GM18505 (cell line): Measurements from ENCODE around the gene WNT2B.
"Not testable (repeated sequence)": the region's sequence is repeated elsewhere in the genome, so short reads cannot be mapped to it uniquely, and the experiment has no call there.

Experiments
- ATAC-seq: cut with Tn5 transposase; IDR thresholded peaks from one replicate; pipeline ENCODE4 v1.9.1; 2021; ENCODE audit not compliant: unreplicated experiment
- POLR2A ChIP-seq: IDR thresholded peaks from 4 replicates; pipeline ENCODE4 v1.6.1; 2011; ENCODE audit warnings: borderline replicate concordance; ENCODE audit not compliant: insufficient read depth, insufficient read length; ENCODE audit errors: extremely low read depth

Gene WNT2B

DNA sequence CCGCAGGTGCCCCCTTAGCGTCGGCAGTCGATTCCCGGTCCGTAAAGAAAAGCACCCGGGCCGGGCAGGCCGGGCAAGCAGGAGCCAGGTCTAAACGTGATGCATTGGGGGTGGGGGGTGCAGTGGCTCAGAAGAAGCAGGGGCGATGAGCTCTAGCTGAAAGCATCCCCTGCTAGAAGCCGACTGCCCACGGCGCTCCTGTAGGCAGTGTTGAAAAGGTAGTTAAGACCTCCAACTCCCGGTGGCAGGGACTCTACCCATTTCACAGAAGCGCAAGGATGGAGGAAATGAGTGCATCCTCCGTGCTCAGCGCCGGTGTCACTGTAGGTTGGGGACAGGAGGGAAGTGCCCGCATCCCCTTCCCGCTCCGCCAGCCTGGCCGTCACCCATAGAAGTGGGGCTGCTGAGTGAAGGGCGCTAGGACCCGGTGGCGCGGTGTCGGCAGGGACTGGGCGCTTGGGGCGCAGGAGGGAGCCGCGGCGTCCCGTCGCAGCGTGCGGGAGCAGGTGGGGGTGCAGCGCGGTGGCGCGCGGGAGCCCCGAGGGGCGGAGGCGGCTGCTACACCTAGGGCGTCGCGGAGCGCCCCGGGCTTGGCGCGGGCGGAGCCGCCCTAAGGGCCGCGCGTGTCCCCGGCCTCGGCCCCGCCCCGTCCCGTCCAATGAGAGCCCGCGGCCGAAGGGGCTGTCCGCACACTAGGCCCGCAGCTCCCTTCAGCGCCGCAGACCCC is at the start of gene WNT2B:
WNT2B (plus strand) TSS at position 688 of the 727 bp plus-strand sequence. CDS start 298 bp downstream, outside the sequence.
- ATAC-seq = no peak
- no peak for TF ChIP-seq POLR2A

- no peak for ATAC-seq
- no peak for TF ChIP-seq POLR2A
Observed at GRCh38 chr1:112460615-112461014, 48.1 kb upstream of the WNT2B start.

GRCh38 chr1:112461200-112461871 is 47.4 kb upstream of the WNT2B start:
- no peak for TF ChIP-seq POLR2A
- no peak for ATAC-seq

DNA sequence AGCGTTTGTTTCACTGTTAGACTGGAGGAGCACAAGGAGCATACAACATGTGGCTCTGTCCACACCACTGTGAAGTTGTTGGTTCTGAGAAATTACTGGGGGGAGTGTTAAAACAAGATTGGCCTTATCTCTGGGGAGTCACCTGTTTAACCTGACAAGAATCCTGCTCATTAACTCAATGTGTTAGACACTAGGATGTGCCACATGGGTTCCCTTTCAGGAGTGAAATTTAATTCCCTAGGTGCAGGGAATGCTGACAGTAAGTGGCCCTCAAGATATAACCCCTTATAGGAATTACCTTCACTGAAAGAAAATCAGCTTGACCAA is 45.8 kb upstream of the WNT2B start:
- ATAC-seq = no peak

GRCh38 chr1:112464501-112464900 is 44.3 kb upstream of the WNT2B start:
- TF ChIP-seq POLR2A = no peak
- no peak for ATAC-seq

More for the DNA sequence above, 45.8 kb upstream of the WNT2B start:
- no peak for TF ChIP-seq POLR2A

DNA sequence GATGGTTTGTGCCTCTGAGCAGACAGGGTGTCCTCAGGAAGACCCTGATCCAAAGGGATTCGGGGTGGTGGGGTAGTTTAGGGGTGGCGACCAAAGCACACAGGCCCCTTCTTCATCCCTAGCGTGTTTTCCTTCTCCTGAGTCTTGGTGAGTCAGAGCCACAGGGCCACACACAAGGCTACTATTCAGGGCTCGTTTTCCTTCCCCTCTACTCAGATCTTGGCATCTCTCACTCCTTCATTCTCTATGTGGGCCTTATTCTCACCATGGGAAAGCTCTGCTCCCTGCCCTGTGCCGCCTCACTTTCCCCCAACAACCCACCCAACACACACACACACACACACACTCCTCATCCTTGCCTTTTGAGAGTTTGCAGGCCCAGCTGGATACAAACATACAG is 43.6 kb upstream of the WNT2B start:
- no peak for ATAC-seq

DNA sequence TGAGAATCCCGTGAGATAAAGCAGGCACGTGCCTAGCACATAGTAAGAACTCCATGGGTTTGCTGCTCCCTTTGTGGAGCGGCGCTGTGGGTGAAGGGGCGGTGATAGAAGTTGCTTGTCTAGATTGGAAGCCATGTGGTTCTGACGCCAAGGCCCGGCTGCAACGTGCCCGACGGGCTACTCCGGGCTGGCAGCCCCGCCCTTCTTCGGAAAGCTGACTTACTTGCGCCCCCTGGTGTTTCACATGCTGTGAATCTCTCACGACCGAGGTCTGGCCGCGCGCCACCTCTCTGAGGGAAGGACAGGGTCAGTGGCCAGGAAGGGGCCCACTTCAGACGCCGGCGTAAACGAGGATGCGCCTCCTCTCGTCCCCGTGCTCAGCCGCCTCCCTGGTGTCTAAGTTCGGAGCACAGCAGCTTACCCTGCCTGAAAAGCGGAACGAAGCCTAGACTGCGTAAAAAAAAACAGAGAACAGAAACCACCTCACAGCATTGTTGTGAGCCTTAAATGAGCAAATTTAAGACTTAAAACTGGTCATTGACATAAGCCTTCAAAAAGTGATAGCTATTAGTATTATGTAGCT is 42.6 kb upstream of the WNT2B start:
- peak; percentile 31 for TF ChIP-seq POLR2A
- ATAC-seq = peak; percentile 92

More for the DNA sequence above, 43.6 kb upstream of the WNT2B start:
- no peak for TF ChIP-seq POLR2A

GRCh38 chr1:112470324-112470723 is 38.4 kb upstream of the WNT2B start:
- not testable (repeated sequence) for ATAC-seq

- ATAC-seq = no peak
- no peak for TF ChIP-seq POLR2A
Observed at GRCh38 chr1:112470966-112471365, 37.8 kb upstream of the WNT2B start.

DNA sequence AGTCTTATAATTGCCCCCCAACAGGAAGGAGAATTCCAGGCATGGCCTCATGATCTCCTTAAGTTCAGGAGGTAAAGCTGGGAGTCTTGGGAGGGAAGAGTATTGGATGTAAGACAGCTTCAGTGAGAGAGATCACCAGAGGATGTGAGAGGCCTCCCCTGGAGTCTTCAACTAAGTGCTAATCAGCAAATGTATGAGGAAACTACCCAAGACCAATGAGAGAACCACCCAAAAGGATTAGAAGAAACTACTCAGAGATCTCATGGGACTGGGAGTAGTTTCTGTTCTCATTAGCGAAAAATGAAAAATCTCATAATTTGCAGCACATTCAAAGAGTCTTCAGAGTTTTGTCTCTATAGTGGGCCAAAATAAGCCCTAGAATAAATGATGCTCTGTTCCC is 36.6 kb upstream of the WNT2B start:
- ATAC-seq = no peak

DNA sequence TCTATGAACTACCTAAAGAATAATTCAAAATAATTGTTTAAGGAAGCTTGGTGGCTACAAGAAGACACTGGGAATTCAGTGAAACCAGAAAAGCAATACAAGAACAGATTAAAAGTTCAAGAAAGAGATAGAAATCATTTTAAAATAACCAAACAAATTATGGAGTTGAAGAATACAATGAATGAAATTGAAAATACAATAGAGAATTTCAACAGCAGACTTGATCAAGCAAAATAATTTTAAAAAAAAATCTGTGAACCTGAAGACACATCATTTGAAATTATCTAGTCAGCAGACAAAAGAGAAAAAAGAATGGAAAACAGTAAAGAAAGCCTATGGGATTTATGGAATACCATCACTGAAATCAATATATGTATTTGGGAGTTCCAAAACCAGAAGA is 31.2 kb upstream of the WNT2B start:
- no peak for TF ChIP-seq POLR2A
- ATAC-seq = no peak

More for the DNA sequence above, 36.6 kb upstream of the WNT2B start:
- TF ChIP-seq POLR2A = no peak

- TF ChIP-seq POLR2A = no peak
- no peak for ATAC-seq
Observed at GRCh38 chr1:112478314-112478713, 30.5 kb upstream of the WNT2B start.

DNA sequence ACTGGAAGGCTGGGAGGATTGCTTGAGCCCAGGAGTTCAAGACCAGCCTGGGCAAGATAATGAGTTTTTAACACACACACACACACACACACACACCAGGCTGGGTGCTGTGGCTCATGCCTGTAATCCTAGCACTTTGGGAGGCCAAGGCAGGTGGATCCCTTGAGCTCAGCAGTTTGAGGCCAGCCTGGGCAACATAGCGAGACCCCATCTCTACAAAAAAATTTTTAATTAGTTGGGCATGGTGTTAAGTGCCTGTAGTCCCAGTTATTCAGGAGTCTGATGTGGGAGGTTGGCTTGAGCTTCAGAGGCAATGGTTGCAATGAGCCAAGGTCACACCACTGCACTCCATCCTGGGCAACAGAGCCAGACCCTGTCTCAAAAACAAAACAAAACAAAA is 22.7 kb upstream of the WNT2B start:
- not testable (repeated sequence) for ATAC-seq

GRCh38 chr1:112487686-112488085 is 21.1 kb upstream of the WNT2B start:
- ATAC-seq = not testable (repeated sequence)
